ENCODE data around the gene PSMC3IP.

Gene PSMC3IP

DNA sequence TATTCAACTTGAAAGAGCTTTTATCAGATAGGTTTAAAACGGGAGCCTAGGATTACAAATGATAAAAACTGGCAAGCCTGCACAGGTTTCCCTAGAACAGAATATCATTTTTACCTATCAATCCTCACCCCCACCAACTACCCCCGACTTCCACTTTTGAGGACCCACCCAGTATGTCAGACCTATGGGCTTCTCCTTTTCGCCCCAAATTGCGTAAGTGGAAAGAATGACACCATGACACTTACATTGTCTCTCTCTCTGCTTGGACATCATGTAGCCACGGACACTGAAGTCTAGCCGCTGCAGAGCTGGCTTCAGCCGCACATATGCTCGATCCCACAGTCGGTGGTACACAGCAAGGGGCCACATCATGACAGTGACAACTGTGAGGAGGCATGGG lies 7.4 kb upstream of the PSMC3IP start:
- DNase-seq = no peak

GRCh38 chr17:42581744-42582270 lies 4.3 kb upstream of the PSMC3IP start:
- DNase-seq = no peak

- no peak for DNase-seq
Observed at GRCh38 chr17:42579794-42580551, 2.4 kb upstream of the PSMC3IP start.

GRCh38 chr17:42578282-42578869 lies 847 bp upstream of the PSMC3IP start:
- DNase-seq = peak; percentile 75

DNA sequence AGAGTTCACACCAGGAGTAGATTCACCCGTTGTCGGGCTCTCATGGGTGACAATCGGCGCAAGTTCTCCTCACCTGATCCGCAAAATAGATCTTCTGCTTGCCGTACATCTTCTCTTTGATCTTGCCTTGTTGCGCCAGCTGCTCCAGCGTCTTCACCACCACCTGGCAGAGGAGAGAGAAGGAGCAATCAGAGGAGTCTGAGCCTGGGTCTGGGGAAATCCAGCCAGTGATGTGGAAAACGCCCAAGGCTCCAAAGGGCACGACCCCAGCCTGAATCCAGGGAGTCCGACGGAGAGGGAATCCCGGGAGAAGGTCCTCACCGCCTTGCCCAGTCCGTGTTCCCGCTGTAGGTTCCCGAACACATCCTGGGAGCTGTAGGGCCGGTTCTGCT lies 393 bp downstream of the PSMC3IP start:
- DNase-seq = no peak

GRCh38 chr17:42574463-42574862 lies 3.1 kb downstream of the PSMC3IP start:
- no peak for DNase-seq

- DNase-seq = no peak
Observed at GRCh38 chr17:42573095-42573494, 4.4 kb downstream of the PSMC3IP start.

DNA sequence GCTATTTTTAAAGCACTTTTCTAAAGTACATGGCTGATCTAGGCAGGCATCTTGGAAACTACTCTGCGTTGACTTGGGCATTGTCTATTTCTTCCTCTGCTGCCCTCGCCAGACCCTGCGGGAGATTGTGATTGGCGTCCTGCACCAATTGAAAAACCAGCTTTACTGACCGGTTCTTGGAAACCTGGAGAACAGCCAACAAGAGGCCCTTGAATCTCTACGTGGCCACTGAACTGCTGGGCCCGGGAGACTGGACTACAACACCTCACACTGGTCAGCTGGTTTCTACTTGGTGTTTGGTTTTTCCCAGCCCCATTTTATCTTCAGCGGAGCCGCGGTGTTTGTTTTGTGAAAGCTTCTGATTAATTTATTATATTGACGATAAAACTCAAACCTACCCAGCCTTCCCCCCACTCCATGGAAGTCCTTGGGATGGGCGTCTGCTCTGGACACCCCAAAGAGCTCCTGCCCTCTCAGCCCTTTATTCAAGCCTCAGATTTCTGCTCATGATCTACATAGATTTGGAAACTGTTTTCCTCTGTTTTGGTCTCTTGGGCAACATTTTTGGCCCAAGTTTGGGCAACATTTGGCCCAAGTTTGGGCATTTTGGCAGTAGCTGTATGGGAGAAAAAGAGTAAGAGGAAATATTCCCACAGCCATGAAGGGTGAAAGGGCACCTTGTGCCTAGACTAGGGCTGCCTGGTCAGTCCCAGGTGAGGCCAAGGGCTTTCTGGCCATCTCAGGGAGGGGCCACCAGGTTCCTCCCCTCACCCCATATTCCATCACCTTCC lies 5.9 kb downstream of the PSMC3IP start:
- no peak for DNase-seq

GRCh38 chr17:42568341-42569111 lies 9.0 kb downstream of the PSMC3IP start:
- DNase-seq = no peak

DNA sequence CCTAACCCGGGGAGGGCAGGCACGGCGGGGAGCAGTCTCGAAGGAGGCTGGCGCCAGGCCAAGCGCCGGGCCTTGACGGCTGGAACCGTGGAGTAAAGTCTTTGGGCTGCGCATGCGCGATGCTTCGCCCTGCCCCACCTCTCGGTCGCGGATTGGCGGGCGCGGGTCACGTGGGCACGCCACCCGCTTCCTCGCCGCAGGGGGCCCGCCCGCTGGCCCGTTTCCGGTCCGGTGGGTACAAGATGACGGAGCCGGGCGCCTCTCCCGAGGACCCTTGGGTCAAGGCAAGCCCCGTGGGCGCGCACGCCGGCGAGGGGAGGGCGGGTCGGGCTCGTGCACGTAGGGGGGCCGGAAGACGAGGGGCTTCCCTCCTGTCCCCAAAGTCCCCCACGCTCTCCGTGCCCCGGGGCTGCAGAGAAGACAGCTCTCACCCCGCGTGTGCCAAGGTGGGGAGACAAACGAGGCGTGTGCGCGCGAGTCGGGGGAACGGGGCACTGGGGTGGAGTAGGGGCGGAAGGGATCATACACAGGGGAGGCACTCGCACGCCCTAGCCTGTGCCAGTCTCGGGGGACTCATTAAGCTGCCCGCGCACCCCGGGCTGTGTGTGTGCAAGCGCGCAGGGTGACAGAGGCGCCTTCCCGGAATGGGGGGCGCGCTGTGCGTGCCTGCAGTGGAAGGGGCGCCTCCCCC lies 10.5 kb downstream of the PSMC3IP start, which contains the start of gene MLX:
Gene MLX, plus strand, starts transcription at position 218 of the 691 bp plus-strand sequence. Its CDS starts 25 bp downstream, at position 243.
- DNase-seq = peak; percentile 92

DNA sequence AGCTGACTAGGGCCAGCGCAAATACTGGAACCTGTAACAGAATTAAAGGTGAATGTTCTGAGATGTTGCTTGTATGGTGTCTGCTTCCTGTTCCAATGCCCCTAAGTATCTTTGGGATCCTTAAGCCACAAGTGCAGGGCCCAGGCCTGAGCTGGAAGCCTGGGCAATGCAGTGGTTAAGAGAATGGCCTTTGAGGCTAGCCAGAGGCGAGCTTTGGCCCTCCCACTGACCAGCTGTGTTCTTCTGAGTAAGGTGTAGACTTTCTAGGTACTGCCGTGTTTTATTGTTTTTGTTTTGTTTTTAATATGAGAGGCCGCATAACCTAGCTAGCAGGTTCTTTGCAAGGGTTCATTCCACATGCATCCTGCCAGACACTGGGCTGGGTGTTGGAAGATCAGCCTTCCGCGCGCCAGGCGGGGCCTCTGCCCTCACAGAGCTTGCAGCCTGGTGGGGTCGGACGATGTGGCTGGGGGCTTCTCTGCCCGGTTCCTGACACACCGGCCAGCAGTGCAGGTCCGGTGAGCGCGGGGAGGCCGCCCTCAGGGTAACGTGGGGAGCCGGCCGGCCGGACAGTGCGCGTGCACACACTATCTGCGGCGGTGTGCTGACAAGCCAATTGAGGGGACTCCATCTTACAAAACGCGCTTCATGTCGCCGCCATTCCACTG lies 11.2 kb downstream of the PSMC3IP start:
- DNase-seq = no peak

- no peak for DNase-seq
Observed at GRCh38 chr17:42565523-42566214, 11.9 kb downstream of the PSMC3IP start.

GRCh38 chr17:42564815-42565522 lies 12.6 kb downstream of the PSMC3IP start:
- no peak for DNase-seq

- DNase-seq = no peak
Observed at GRCh38 chr17:42563950-42564349, 13.6 kb downstream of the PSMC3IP start.

- no peak for DNase-seq
Observed at GRCh38 chr17:42563543-42563942, 14.0 kb downstream of the PSMC3IP start.

GRCh38 chr17:42563143-42563509 lies 14.4 kb downstream of the PSMC3IP start:
- no peak for DNase-seq

DNA sequence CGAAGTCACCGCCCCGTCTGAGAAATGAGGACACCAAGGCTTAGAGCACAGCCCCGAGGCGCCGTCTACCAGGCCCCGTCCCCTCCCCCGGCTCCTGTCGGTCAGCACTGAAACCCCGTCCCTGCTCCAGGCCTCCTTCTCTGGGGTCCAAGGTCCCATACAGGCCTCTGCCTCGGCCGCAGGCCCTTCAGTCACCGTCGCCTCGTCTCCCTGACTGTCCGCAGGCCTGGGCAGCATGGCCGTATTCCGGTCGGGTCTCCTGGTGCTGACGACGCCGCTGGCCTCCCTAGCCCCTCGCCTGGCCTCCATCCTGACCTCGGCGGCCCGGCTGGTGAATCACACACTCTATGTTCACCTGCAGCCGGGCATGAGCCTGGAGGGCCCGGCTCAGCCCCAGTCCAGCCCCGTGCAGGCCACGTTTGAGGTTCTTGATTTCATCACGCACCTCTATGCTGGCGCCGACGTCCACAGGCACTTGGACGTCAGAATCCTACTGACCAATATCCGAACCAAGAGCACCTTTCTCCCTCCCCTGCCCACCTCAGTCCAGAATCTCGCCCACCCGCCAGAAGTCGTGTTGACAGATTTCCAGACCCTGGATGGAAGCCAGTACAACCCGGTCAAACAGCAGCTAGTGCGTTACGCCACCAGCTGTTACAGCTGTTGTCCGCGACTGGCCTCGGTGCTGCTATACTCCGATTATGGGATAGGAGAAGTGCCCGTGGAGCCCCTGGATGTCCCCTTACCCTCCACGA lies 15.0 kb downstream of the PSMC3IP start:
- DNase-seq = no peak

DNA sequence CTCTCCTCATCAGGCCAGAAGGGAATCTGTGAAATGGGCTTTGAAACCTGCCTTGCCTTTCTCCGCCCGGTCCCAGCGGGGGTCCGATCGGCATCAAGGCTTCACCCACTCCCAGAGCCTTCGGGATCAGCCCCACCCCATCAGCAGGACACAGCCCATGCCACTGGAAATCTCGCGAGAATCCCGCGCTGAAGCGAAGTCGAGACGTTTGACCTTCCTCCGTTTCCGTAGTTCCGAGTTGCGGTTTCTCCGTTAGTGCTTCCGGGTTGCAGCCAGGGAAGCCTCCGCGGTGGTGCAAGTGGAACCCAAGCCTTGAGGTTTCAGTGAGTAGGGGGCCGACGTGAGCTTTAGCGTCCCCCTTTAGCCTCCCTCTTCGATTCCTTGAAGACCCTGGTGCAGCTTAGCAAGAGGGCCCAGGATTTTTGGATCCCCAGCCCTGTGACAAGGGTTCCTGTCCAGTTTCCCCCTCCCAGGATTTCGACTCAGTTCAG lies 15.6 kb downstream of the PSMC3IP start, which contains the start of gene COASY:
Gene COASY, plus strand, starts transcription at position 252 of the 491 bp plus-strand sequence. CDS start 475 bp downstream, outside the sequence.
- DNase-seq = peak; percentile 95

GRCh38 chr17:42560246-42560645 lies 17.3 kb downstream of the PSMC3IP start:
- DNase-seq = no peak

Measured in CD4-positive, alpha-beta T cell treated with Interleukin-21 for 1 hour (primary cell).